HepG2 (cell line): ENCODE results near the gene UMOD. TPM values are rescaled to one million over a fixed set of nuclear protein-coding genes. Genes with fewer than 3 reads are reported as not detected.

Experiments used
- AHR ChIP-seq: IDR thresholded peaks from 2 replicates; pipeline ENCODE4 v1.6.1; 2018; ENCODE audit warnings: missing genetic modification reagents, missing compliant biosample characterization
- CEBPZ ChIP-seq: IDR thresholded peaks from 2 replicates; pipeline ENCODE4 v1.6.1; 2012; ENCODE audit warnings: low read length, improper control_type of control experiment
- GRHL1 ChIP-seq: sonication (generic); formaldehyde crosslinking; conservative IDR thresholded peaks from 2 replicates; pipeline ENCODE4 v1.8.0; 2022; ENCODE audit warnings: missing genetic modification reagents
- KAT7 ChIP-seq: IDR thresholded peaks from 2 replicates; pipeline ENCODE4 v1.6.1; 2018; ENCODE audit warnings: borderline replicate concordance, missing compliant biosample characterization
- KLF12 ChIP-seq: sonication (generic); formaldehyde crosslinking; IDR thresholded peaks from 2 replicates; pipeline ENCODE4 v1.4.0; 2020; ENCODE audit warnings: missing genetic modification reagents, borderline replicate concordance
- MAFF ChIP-seq: IDR thresholded peaks from 2 replicates; pipeline ENCODE4 v1.6.1; 2011; ENCODE audit warnings: low read depth, low read length, improper control_type of control experiment
- NR2C2 ChIP-seq: sonication (generic); formaldehyde crosslinking; IDR thresholded peaks from 2 replicates; pipeline ENCODE4 v1.4.0; 2020; ENCODE audit warnings: missing genetic modification reagents, mild to moderate bottlenecking, moderate library complexity, borderline replicate concordance
- PBX2 ChIP-seq: IDR thresholded peaks from 2 replicates; pipeline ENCODE4 v1.6.1; 2016; ENCODE audit warnings: control low read depth
- RAD21 ChIP-seq: fragments of 450-650 bp; formaldehyde crosslinking; IDR thresholded peaks from 2 replicates; pipeline ENCODE4 v1.5.0; 2020; ENCODE audit warnings: mild to moderate bottlenecking
- RCOR2 ChIP-seq: IDR thresholded peaks from 2 replicates; pipeline ENCODE4 v1.6.1; 2016; ENCODE audit warnings: missing biosample characterization, missing genetic modification reagents
- SIX4 ChIP-seq: sonication (generic); formaldehyde crosslinking; IDR thresholded peaks from 2 replicates; pipeline ENCODE4 v1.4.0; 2020; ENCODE audit warnings: missing genetic modification reagents
- TBX3 ChIP-seq: fragments of 450-650 bp; IDR thresholded peaks from 2 replicates; pipeline ENCODE4 v1.6.1; 2017; ENCODE audit warnings: antibody characterized with exemption, mild to moderate bottlenecking, inconsistent platforms, borderline replicate concordance
- THRA ChIP-seq: sonication (generic); formaldehyde crosslinking; IDR thresholded peaks from 2 replicates; pipeline ENCODE4 v1.4.0; 2020; ENCODE audit warnings: missing genetic modification reagents, borderline replicate concordance
- ZKSCAN8 ChIP-seq: IDR thresholded peaks from 2 replicates; pipeline ENCODE4 v1.6.1; 2016; ENCODE audit warnings: borderline replicate concordance, missing genetic modification reagents, missing compliant biosample characterization
- ZNF232 ChIP-seq: sonication (generic); formaldehyde crosslinking; IDR thresholded peaks from 2 replicates; pipeline ENCODE4 v1.4.0; 2020; ENCODE audit warnings: missing genetic modification reagents, borderline replicate concordance
- ZNF33B ChIP-seq: sonication (generic); formaldehyde crosslinking; IDR thresholded peaks from 2 replicates; pipeline ENCODE4 v1.5.1; 2020; ENCODE audit warnings: mild to moderate bottlenecking, missing genetic modification reagents
- ZNF34 ChIP-seq: sonication (generic); formaldehyde crosslinking; IDR thresholded peaks from 2 replicates; pipeline ENCODE4 v1.4.0; 2020; ENCODE audit warnings: mild to moderate bottlenecking, missing genetic modification reagents, borderline replicate concordance
- ZNF362 ChIP-seq: sonication (generic); formaldehyde crosslinking; IDR thresholded peaks from 2 replicates; pipeline ENCODE4 v1.4.0; 2020; ENCODE audit warnings: missing genetic modification reagents, mild to moderate bottlenecking, borderline replicate concordance
- ZNF510 ChIP-seq: sonication (generic); formaldehyde crosslinking; IDR thresholded peaks from 2 replicates; pipeline ENCODE4 v1.4.0; 2020; ENCODE audit warnings: low read depth, mild to moderate bottlenecking, missing genetic modification reagents
- ZNF709 ChIP-seq: sonication (generic); formaldehyde crosslinking; IDR thresholded peaks from 2 replicates; pipeline ENCODE4 v1.5.0; 2020; ENCODE audit warnings: mild to moderate bottlenecking, missing genetic modification reagents
- polyA plus RNA-seq, 8 experiments: library from polyadenylated mRNA; depleted of rRNA in 3 of 8; stranded (reverse) in 7 of 8; unstranded in 1 of 8; fragments of >200 nt; fragmentation: Illumina TruSeq in 4 of 8; extraction: Trizol in 4 of 8; gene quantifications; 2 replicates each; pipeline versions ENCODE4 v1.2.1 to v1.2.3, GENCODE V29; 2011 to 2016; ENCODE audit warnings: low read depth in 4 of 8, missing spikeins in 1 of 8, mixed read lengths in 1 of 8; ENCODE audit not compliant: insufficient read depth in 1 of 8
- total RNA-seq, 5 experiments: library from RNA; depleted of rRNA; stranded (reverse); fragments of >200 nt; fragmentation: Illumina TruSeq; extraction: Trizol; gene quantifications; 2 replicates each; pipeline ENCODE4 v1.2.3, GENCODE V29; 2016; ENCODE audit warnings: low read depth in 1 of 5

The UMOD gene
- total and polyA plus RNA-seq, 2 of the 13 experiments (the other 11 are each of a cell fraction or from before 2014, with no cell fraction given): not detected

GRCh38 chr16:20300312-20301097 lies 52.0 kb downstream of the UMOD start (continued):
- TF ChIP-seq GRHL1 (CRISPR knock-in tag): no peak
- TF ChIP-seq RCOR2 (CRISPR knock-in tag): no peak
- TF ChIP-seq KAT7 (CRISPR knock-in tag): no peak
- no peak for TF ChIP-seq KLF12
- peak; percentile 94 for TF ChIP-seq RAD21 (CRISPR knock-in tag)
- TF ChIP-seq NR2C2: peak; percentile 45; the same call in 1 of the 2 replicates
- TF ChIP-seq THRA (CRISPR knock-in tag): peak; percentile 50; the same call in 1 of the 2 replicates
- 0 out of 2 replicates have a peak, but pooled peaks have one; percentile 28 for TF ChIP-seq ZNF232 (CRISPR knock-in tag)
- TF ChIP-seq ZNF33B (CRISPR knock-in tag): no peak
- TF ChIP-seq SIX4 (CRISPR knock-in tag): no peak
- 0 out of 2 replicates have a peak, but pooled peaks have one; percentile 74 for TF ChIP-seq AHR (CRISPR knock-in tag)
- 0 out of 2 replicates have a peak, but pooled peaks have one; percentile 48 for TF ChIP-seq ZNF709 (CRISPR knock-in tag)
- peak; percentile 20; the same call in 1 of the 2 replicates for TF ChIP-seq MAFF
- TF ChIP-seq TBX3: no peak
- no peak for TF ChIP-seq ZNF510 (CRISPR knock-in tag)
- TF ChIP-seq PBX2: no peak
- no peak for TF ChIP-seq ZNF34 (CRISPR knock-in tag)
- no peak for TF ChIP-seq ZNF362 (CRISPR knock-in tag)
- TF ChIP-seq CEBPZ: no peak
- TF ChIP-seq ZKSCAN8 (CRISPR knock-in tag): no peak
